GM23338 (cell line): ENCODE data around the gene GPR25. TPM values are rescaled to one million over a fixed set of nuclear protein-coding genes. Genes with fewer than 3 reads are reported as not detected.

Experiments used
- ATAC-seq: fragments of 200-7000 bp; cut with Tn5 transposase; 3 replicates; pipeline ENCODE4 v1.9.1; 2020
- DNase-seq: peaks from one replicate; pipeline ENCODE4 v3.0.0-alpha.2; 2015; ENCODE audit warnings: low spot score
- H2AFZ ChIP-seq: fragments of 200-600 bp; sonication (generic); 2 replicates; pipeline ENCODE4 v1.8.0; 2016; ENCODE audit warnings: antibody characterized with exemption, mild to moderate bottlenecking, moderate library complexity
- H3F3A ChIP-seq: fragments of 200-600 bp; sonication (generic); replicated peaks from 2 replicates; pipeline ENCODE4 v1.8.0; 2017; ENCODE audit warnings: antibody characterized with exemption, mixed run types, low read depth
- H3K27ac ChIP-seq: fragments of 200-600 bp; sonication (generic); 2 replicates; pipeline ENCODE4 v1.6.1; 2016; ENCODE audit warnings: low read depth
- H3K27me3 ChIP-seq: fragments of 200-600 bp; sonication (generic); 2 replicates; pipeline ENCODE4 v1.8.0; 2016; ENCODE audit warnings: mild to moderate bottlenecking, mixed run types, moderate library complexity; ENCODE audit not compliant: insufficient read depth
- H3K36me3 ChIP-seq: fragments of 200-600 bp; sonication (generic); 2 replicates; pipeline ENCODE4 v1.8.0; 2016; ENCODE audit warnings: mild to moderate bottlenecking; ENCODE audit not compliant: insufficient read depth
- H3K4me1 ChIP-seq: fragments of 200-600 bp; sonication (generic); 2 replicates; pipeline ENCODE4 v1.8.0; 2016; ENCODE audit warnings: mild to moderate bottlenecking, moderate library complexity; ENCODE audit not compliant: insufficient read depth
- H3K4me2 ChIP-seq: fragments of 200-600 bp; sonication (generic); 2 replicates; pipeline ENCODE4 v1.7.1; 2017; ENCODE audit warnings: mixed run types
- H3K4me3 ChIP-seq: fragments of 200-600 bp; sonication (generic); 2 replicates; pipeline ENCODE4 v1.6.1; 2016; ENCODE audit warnings: mixed run types
- H3K79me2 ChIP-seq: fragments of 200-600 bp; sonication (generic); replicated peaks from 2 replicates; pipeline ENCODE4 v1.8.0; 2017; ENCODE audit warnings: mild to moderate bottlenecking; ENCODE audit not compliant: insufficient read depth
- H3K9me2 ChIP-seq: fragments of 200-600 bp; sonication (generic); 2 replicates; pipeline ENCODE4 v1.8.0; 2017; ENCODE audit not compliant: insufficient read depth
- H4K20me1 ChIP-seq: fragments of 200-600 bp; sonication (generic); replicated peaks from 2 replicates; pipeline ENCODE4 v1.8.0; 2017; ENCODE audit warnings: mild to moderate bottlenecking; ENCODE audit not compliant: insufficient read depth
- H3K27ac Mint-ChIP-seq: 2 replicates; pipeline ENCODE4 v1.8.0; 2020; ENCODE audit warnings: inconsistent platforms, mild to moderate bottlenecking, moderate library complexity, mixed read lengths
- H3K27me3 Mint-ChIP-seq: 3 replicates; pipeline ENCODE4 v1.8.0; 2022; ENCODE audit warnings: low read depth, mild to moderate bottlenecking, moderate library complexity, mixed read lengths, inconsistent platforms; ENCODE audit not compliant: insufficient read depth, poor library complexity
- H3K36me3 Mint-ChIP-seq: 3 replicates; pipeline ENCODE4 v1.8.0; 2021; ENCODE audit warnings: low read depth, mild to moderate bottlenecking, inconsistent platforms, moderate library complexity, mixed read lengths
- H3K4me1 Mint-ChIP-seq: 3 replicates; pipeline ENCODE4 v1.8.0; 2020; ENCODE audit warnings: mild to moderate bottlenecking, inconsistent platforms, mixed read lengths
- H3K4me3 Mint-ChIP-seq: 3 replicates; pipeline ENCODE4 v1.8.0; 2021; ENCODE audit warnings: moderate library complexity, mild to moderate bottlenecking, inconsistent platforms, mixed read lengths
- H3K9me3 Mint-ChIP-seq: 3 replicates; pipeline ENCODE4 v1.8.0; 2020; ENCODE audit warnings: moderate library complexity, mild to moderate bottlenecking, inconsistent platforms, mixed read lengths
- CREB1 ChIP-seq: fragments of 250-450 bp; sonication (Bioruptor Pico); IDR thresholded peaks from 2 replicates; pipeline ENCODE4 v1.5.0; 2020; ENCODE audit warnings: low read depth, mild to moderate bottlenecking, moderate library complexity
- EZH2 ChIP-seq: fragments of 200-600 bp; sonication (generic); IDR thresholded peaks from one replicate; pipeline ENCODE4 v1.8.0; 2017; ENCODE audit warnings: antibody characterized with exemption, mild to moderate bottlenecking, low read depth; ENCODE audit not compliant: unreplicated experiment
- EZH2phosphoT487 ChIP-seq: fragments of 200-600 bp; sonication (generic); IDR thresholded peaks from one replicate; pipeline ENCODE4 v1.8.1; 2018; ENCODE audit warnings: antibody characterized with exemption; ENCODE audit not compliant: unreplicated experiment
- JUNB ChIP-seq: IDR thresholded peaks from one replicate; pipeline ENCODE4 v1.6.1; 2016; ENCODE audit warnings: antibody characterized with exemption; ENCODE audit not compliant: unreplicated experiment
- NANOG ChIP-seq: IDR thresholded peaks from 2 replicates; pipeline ENCODE4 v1.6.1; 2016; ENCODE audit warnings: antibody characterized with exemption, borderline replicate concordance
- POLR2AphosphoS5 ChIP-seq: IDR thresholded peaks from 2 replicates; pipeline ENCODE4 v1.6.1; 2016; ENCODE audit warnings: antibody characterized with exemption, low read depth
- REST ChIP-seq: IDR thresholded peaks from one replicate; pipeline ENCODE4 v1.6.1; 2018; ENCODE audit warnings: antibody characterized with exemption; ENCODE audit not compliant: unreplicated experiment
- STAT1 ChIP-seq: IDR thresholded peaks from one replicate; pipeline ENCODE4 v1.6.1; 2016; ENCODE audit warnings: antibody characterized with exemption; ENCODE audit not compliant: unreplicated experiment
- ZNF114 ChIP-seq: fragments of 250-450 bp; sonication (Bioruptor Pico); IDR thresholded peaks from 2 replicates; pipeline ENCODE4 v1.5.0; 2020; ENCODE audit warnings: mild to moderate bottlenecking, moderate library complexity
- ZNF331 ChIP-seq: fragments of 250-450 bp; sonication (Bioruptor Pico); IDR thresholded peaks from 2 replicates; pipeline ENCODE4 v1.5.0; 2020; ENCODE audit warnings: low read depth, mild to moderate bottlenecking, moderate library complexity
- ZNF462 ChIP-seq: fragments of 250-450 bp; sonication (Bioruptor Pico); IDR thresholded peaks from 2 replicates; pipeline ENCODE4 v1.5.0; 2020; ENCODE audit warnings: mild to moderate bottlenecking, moderate library complexity
- polyA plus RNA-seq: library from polyadenylated mRNA; unstranded; fragments of >200 nt; fragmentation: Nextera tagmentation; extraction: Ambion mirVana; gene quantifications from 2 replicates; pipeline ENCODE4 v1.2.1, GENCODE V29; 2016
- total RNA-seq: library from RNA; depleted of rRNA; stranded (reverse); fragments of >200 nt; shearing (Covaris generic); gene quantifications from 2 replicates; pipeline ENCODE4 v1.2.3, GENCODE V29; 2014
- TF ChIP-seq, protein P1 (sequence below), 2 experiments: fragments of 200-600 bp in 1 of 2; sonication (generic) in 1 of 2; conservative IDR thresholded peaks; 2 replicates each; pipeline versions ENCODE4 v1.5.1 to v1.6.1; 2016 to 2017; ENCODE audit warnings: antibody characterized with exemption in 2 of 2, low read depth in 2 of 2, mild to moderate bottlenecking in 2 of 2, moderate library complexity in 1 of 2
- TF ChIP-seq, protein P2 (sequence below): IDR thresholded peaks from 2 replicates; pipeline ENCODE4 v1.6.1; 2016; ENCODE audit warnings: antibody characterized with exemption

GPR25 gene
- total and polyA plus RNA-seq, 2 experiments from 2014 or later = not detected

- Mint-ChIP-seq H3K27ac (peak overlapping the region; percentile 87; the same call in 1 of the 2 replicates), H3K36me3 (peaks cover 17% of the 10 kb centered on the region), H3K9me3 (no peaks in the 10 kb centered on the region; the same call in 2 of the 3 replicates), H3K27me3 (peaks cover 32% of the 10 kb centered on the region), H3K4me3 (peak overlapping the region; percentile 85), H3K4me1 (peaks cover 73% of the 10 kb centered on the region)
- no peaks in the 10 kb centered on the region; the same call in none of the 2 replicates for H4K20me1 ChIP-seq
- H3F3A ChIP-seq = 0 out of 2 replicates have a peak, but pooled peaks cover 4% of the 10 kb centered on the region
- peaks cover 57% of the 10 kb centered on the region for H3K4me1 ChIP-seq
- H3K36me3 ChIP-seq = no peaks in the 10 kb centered on the region
- H3K27ac ChIP-seq = peak overlapping the region; percentile 99
- H3K27me3 ChIP-seq = no peaks in the 10 kb centered on the region
- no peaks in the 10 kb centered on the region for H3K9me2 ChIP-seq
- no peak overlapping the region for H2AFZ ChIP-seq
- peaks cover 63% of the 10 kb centered on the region for H3K79me2 ChIP-seq
- H3K4me2 ChIP-seq = peak overlapping the region; percentile 95
- TF ChIP-seq JUNB (no peak), ZNF331 (no peak), STAT1 (no peak), POLR2AphosphoS5 (no peak), REST (no peak), CREB1 (CRISPR knock-in tag) (no peak), ZNF462 (CRISPR knock-in tag) (no peak), EZH2 (no peak), ZNF114 (CRISPR knock-in tag) (no peak), NANOG (no peak), EZH2phosphoT487 (no peak)
- TF ChIP-seq, protein P1, sequence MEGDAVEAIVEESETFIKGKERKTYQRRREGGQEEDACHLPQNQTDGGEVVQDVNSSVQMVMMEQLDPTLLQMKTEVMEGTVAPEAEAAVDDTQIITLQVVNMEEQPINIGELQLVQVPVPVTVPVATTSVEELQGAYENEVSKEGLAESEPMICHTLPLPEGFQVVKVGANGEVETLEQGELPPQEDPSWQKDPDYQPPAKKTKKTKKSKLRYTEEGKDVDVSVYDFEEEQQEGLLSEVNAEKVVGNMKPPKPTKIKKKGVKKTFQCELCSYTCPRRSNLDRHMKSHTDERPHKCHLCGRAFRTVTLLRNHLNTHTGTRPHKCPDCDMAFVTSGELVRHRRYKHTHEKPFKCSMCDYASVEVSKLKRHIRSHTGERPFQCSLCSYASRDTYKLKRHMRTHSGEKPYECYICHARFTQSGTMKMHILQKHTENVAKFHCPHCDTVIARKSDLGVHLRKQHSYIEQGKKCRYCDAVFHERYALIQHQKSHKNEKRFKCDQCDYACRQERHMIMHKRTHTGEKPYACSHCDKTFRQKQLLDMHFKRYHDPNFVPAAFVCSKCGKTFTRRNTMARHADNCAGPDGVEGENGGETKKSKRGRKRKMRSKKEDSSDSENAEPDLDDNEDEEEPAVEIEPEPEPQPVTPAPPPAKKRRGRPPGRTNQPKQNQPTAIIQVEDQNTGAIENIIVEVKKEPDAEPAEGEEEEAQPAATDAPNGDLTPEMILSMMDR (conservative IDR thresholded peaks at IDR 0.05; ENCODE audit: low read depth in 2 of 2) = no peak
- TF ChIP-seq, protein P2, sequence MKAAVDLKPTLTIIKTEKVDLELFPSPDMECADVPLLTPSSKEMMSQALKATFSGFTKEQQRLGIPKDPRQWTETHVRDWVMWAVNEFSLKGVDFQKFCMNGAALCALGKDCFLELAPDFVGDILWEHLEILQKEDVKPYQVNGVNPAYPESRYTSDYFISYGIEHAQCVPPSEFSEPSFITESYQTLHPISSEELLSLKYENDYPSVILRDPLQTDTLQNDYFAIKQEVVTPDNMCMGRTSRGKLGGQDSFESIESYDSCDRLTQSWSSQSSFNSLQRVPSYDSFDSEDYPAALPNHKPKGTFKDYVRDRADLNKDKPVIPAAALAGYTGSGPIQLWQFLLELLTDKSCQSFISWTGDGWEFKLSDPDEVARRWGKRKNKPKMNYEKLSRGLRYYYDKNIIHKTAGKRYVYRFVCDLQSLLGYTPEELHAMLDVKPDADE = no peak; the same call in 1 of the 2 replicates
- no peak; the same call in 2 of the 3 replicates for ATAC-seq
- DNase-seq = peak; percentile 57
- H3K4me3 ChIP-seq = peak overlapping the region; percentile 74
These were observed 20.7 kb downstream of the GPR25 start for GRCh38 chr1:200893411-200893901.
